Colon (tissue), 2 donors: ENCODE data around the gene DIS3L2.
"Not testable (repeated sequence)": the region's sequence is repeated elsewhere in the genome, so short reads cannot be mapped to it uniquely, and the experiment has no call there.

Experiments used
- FAIRE-seq: peaks from 2 replicates; lab custom pipeline; 2012; peaks lifted over from hg19 to GRCh38; lab: Jason Lieb, UNC
- donor health status: control.
- donor health status: control.

The DIS3L2 gene

DNA sequence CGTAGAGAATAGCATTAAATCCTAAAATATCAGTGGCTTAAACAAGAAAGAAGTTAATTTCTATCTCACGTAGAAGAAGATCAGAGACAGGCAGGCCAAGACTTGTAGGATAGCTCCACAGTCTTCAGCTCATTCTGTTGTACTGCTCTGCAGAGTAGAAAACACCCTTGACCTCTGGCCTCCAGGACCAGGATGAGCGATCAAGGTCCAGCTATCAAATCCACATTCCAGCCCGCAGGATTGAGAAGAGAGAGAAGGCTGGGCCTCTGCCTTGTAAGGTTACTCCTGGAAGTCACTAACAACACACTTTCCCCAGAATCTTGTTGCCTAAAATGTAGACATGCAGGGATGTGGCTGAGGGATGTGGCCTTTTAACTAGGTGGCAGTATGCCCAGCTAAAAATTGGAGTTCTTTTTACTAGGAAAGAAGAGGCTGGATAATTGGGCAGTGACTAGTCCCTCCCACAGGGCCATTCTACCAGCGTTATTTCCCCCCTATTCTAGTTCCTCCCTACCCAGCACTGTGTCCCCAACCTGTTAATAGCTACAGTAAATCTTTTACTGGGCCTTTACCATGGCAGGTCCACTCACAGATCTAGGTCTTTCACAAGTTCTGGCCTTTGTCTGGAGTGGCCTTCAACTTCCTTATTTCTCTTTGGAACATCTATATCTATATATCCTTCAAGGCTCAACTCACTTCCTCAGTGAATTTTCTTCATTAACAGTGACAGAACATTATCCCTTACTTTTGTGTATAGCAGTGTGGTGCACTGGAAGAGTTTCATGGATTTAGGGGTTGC, 165.0 kb downstream of the DIS3L2 start:
- FAIRE-seq = no peak

DNA sequence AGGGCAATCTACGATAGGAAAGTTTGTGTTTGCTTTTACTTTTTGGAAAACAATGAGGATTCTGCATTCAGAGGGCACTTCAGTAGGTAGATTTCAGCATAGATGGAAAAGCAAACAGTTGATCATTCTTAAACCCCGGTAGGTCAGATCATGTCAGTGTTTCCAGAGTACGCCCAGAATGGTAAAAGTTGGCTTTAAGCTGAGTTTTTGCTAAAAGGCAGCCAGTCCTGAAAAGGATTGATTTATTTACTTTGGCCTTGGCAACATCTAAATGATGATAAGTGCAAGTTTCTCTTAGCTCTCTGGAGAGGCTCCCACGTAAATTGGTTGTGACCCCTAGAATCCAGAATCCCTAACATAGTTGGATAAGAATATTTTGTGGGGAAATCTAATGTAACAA, 168.0 kb downstream of the DIS3L2 start:
- FAIRE-seq = no peak

DNA sequence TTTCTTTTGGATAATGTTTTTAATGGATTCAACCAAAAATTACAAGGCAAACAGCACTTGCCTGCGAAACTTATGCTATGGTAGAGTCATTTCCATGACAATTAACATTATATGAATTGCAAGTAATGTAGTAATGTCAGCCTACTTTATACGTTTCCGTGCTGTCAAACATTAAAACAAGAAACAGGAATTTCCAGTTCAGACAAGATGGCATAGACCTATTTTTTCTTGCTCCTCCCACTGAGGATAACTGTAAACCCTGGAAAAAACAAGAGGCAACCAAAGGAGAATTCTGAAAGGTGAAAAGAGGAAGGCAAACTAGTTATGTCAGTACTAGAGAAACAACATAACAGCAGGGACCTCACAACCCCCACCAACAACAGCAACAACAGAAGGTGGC, 170.7 kb downstream of the DIS3L2 start:
- FAIRE-seq = no peak

DNA sequence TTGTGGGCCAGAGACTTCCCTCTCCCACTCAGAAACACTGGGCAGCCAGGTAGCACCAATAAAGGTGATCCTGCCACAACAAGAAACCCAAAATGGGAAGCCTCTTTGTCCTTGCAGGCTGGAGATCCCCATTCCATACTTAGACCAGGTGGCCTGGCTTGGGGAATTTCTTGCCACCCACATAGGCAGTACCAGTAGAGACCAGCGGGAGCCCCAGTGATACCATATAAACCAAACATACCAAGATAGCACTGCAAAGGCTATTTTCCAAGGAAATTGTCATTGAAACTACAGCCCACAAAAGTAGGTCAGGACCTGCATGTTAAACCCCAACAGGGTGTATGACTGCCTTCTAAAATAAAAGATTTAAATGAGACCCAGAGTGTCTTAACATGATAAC, 171.6 kb downstream of the DIS3L2 start:
- no peak for FAIRE-seq

DNA sequence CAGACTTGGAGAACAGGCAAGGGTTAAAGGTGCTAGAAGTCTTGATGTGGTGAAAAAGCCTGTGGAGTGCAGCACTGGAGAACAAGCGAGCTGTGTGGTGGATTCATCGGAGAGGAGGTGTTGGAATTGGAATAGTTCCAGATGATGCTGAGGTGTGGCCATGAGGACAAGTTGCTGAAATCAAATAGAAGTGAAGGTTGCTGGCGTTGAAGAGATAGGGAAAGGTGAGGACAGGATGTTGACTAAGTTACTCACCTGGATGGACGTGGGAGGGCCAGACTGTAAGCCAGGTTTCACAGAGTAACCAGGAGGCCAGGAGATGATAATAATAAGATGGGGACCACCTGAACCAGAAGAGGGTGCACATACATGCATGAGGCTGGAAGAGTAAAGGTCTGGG, 173.4 kb downstream of the DIS3L2 start:
- FAIRE-seq = no peak

DNA sequence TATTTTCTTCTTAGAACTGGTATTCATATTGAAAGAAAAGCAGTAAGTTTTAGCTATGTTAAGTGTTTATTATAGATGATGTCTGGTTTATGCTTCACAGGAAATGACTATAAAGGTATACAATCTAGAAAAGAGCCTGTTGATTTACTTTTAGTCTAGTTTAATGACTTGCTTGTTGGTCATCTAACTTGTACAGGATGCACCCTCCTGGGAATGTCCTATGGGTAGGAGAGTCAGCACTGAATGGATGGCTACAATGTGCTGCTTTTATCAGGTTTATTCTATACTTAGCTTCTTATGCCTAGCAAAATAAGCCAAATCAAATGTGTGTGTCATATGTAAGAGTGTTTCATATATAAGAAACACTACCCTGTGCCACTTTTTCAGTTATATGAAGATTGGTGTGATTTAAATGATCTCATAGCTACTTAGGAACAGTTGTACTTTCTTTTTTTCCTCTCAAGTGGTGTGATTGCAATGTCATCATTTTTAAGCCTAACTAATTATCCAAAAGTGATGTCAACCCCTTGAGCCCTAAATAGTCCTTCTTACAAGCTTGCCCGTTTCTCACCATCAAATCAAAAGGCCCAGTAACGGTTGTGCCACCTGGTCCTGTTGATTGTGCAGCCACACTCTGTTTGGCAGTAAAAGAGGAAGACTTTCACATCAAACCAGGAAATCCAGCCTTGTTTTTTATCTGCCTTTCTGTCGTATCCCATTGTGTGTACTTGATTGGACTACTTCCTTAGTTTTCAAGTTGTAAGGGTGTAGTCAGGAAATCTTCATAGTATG, 176.0 kb downstream of the DIS3L2 start:
- FAIRE-seq = no peak

DNA sequence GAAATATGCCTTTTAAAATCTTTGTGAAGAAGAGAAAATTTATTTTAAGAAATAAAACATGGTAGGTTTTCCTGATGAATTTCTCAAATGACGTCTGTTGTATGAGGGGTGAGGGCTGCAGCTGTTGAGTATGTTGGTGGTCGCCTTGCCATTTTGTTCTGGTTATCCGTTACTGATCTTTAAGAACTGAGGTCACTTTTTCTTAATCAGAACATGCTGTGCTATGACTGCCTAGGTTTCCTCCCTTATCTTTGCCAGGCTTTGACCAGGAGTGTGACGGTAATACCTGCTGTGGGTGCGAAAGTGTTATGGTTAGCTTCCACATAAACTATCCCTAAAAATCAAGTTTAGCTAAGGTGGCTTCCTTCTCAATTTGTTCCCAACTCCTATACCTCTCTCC, 176.9 kb downstream of the DIS3L2 start:
- FAIRE-seq = no peak

DNA sequence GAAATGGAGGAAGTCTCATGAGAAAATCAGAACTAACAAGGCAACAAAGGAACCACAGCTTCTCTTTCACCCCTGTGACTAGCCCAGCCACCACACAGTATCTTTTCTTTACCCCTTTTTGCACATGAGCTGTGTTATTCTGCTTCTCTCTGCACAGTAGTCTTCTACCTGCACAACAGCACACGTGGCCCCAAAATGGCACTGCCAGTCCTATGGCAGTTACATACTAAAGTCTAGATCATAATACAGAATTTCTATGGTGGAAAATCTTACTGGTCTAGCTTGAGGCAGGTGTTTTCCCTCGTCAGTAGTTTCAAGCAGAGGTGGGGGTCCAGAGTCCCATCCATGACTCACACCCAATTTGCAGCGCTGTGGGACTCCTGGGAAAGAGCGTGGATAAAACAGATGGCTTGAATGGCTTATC, 177.7 kb downstream of the DIS3L2 start:
- FAIRE-seq = no peak

DNA sequence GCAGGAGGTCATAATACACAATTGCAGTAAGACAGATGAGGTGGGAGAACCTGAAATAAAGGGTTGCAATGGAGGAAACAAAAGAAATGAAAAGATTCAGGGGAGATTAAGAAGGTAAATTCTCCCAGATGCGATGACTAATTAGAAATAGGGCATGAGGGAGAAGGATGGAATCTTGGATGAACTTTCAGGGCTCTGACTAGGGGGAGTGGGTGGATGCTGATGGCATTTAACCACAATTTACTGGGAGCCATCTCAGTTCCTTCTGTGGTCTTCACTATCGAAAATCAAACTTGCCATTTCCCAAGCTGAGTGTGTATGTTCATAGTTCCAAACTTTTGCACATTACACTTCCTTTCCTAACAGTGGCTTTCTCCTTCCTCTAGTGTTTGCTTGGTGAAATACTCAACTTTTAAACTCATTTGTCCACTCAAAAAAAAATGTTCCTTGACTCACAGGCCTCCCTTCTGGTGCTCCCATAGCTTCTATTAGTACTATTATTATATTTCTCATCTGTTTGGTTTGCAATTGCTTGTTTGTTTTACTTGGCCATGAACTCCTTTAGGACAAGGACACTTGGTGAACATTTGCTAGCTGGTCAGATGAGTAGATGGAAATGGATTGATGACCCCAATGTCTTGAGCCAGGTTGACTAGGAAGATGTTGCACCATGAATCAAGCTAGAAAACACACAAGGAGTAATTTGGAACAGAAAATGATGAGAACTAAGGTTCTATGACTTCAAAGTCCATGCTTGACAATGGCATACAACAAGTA, 178.5 kb downstream of the DIS3L2 start:
- FAIRE-seq = no peak

DNA sequence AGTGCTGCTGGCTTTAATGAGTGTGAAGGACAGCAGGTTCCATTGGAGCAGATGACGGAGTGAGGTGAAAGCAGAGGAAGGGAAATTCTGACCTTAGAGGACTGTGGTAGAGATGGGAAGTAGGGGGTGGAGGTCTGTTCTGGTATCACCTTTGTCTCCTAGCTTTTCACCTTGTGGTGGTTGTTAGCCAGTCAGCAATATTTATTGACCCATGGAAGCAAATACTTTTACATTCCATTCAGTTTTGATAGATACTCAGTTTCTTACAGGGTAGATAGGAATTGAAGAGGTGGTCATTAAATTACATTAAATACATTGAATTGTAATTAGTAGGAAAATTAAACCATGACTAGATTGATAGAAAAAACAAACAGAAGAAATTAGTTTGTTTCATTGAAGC, 180.1 kb downstream of the DIS3L2 start:
- FAIRE-seq = no peak

DNA sequence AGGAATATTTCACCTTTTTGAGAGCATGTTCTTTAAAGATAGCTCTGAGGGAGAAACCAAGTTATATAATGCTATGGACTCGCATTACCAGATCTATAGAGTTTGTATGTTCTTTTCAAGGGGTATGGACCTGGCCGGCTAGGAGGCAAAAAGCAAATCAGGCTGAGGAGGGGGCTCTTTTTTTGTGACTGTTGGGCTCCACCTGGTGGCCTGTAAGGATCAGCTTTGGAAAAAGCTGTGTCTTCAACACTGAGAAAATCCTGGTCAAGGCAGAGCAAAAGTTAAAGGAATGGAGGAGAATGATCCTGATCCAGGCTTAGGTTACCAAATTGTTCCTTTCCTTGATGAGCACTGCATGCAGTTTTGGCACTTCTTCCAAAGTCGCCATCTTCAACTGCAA, 180.5 kb downstream of the DIS3L2 start:
- FAIRE-seq = no peak

DNA sequence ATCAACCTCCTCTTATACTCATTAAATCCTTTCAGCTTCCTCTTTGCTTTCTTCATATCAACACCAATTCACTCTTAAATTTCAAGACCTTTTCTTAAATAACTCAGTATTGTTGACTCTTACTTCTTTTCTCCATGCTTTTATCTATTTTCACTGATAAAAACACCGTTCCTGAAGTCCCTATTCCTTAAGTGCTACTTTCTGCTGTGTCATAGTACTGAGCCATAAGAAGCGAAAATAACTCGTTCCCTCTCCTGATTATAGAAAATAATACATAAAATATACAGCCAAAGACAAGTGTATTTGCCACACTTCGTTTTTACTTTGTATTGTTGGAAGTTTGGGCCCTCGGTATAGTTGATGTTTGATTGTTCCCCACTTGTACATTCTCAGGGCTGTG, 181.0 kb downstream of the DIS3L2 start:
- no peak for FAIRE-seq

DNA sequence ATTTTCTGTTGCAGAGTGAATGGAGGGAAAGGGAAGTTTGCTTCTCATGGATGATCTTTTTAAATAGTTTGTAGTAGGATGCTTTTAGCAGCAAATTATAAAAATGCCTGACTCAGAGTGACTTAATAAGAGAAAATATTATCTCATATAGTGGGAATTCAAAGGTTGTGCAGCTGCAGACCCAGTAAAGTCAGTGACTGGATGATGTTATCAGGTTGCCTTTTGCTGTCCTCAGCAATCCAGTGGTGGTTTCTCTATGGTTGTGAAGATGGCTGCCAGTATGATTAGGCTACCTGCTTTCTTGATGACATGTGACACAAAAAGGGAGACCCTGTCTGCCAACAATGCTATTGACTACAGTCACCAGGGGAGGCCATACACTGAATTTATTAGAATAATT, 184.8 kb downstream of the DIS3L2 start:
- no peak for FAIRE-seq

DNA sequence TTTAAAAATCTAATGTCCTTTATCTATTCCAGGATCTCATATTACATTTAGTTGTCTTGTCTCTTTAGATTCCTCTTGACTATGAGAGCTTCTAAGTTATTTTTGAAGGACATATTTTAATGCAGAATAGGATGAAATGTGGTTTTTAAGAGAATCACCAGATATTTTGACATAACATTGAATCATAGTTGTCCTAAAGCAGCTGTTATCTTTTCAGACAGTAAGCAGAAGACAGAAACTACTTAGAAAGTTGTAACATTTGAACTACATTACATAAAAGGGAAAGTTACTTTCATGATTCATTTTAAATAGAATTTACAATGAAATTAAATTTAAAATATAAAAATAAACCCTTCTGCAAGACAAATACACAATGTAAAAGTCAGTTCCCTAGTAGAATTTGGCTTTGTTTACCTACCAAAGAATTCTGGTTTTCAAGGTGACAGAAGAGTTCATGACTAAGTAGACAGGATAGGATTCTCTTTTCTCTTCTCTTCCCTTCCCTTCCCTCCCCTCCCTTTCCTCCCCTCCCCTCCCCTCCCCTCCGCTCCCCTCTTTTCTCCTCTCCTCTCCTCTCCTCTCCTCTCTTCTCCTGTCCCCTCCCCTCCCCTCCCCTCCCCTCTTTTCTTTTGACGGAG, 186.0 kb downstream of the DIS3L2 start:
- no peak for FAIRE-seq

DNA sequence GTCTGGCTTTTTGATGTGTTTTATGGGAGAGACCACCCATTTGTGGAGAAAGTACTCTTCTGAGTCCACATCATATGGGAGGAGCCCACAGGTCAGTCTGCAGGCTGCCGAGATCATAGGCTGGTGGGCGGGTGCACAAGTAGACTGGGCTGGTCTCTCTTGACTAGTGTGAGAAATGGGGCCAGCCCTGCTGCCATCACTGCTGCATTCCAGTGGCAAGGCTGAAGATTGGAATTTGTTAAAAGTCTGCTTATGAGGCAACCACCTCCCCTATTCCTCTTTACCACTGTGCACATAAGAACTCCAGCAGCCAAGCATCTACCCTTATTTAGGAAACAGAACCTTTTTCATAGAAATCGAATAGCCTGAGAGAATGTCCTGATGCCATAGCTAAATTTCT, 200.7 kb downstream of the DIS3L2 start:
- FAIRE-seq = no peak

DNA sequence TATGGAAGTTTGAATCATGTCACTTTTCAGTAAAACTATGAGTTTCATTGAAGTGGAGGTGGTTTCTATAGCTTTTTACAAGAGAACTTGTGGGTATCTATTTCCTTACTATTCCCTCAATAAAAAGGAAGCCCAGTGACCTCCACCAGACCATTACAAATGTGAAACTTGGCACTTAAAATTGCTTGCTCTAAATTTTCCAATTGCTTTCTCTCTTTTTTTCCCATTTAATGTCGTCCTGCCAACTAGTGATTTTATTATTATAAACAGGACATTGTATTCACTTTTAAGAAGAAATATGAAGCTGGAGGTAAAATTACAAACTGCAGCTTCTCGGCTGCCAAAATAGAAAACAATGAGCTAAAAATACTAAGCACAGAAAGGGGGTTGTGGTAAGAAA, 208.9 kb downstream of the DIS3L2 start:
- no peak for FAIRE-seq

DNA sequence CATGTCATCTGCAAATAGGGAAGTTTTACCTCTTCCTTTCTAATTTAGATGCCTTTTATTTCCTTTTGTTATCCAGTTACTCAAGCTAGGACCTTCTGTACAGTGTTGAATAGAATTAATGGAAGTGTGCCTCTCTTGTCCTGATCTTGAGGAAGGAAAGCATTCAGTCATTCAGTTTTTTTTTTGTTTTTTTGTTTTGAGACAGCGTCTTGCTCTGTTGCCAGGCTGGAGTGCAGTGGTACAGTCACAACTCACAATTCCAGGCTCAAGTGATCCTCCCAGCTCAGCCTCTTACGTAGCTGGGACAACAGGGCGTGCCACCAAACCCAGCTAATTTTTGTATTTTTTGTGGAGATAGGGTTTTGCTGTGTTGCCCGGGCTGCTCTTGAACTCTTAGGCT, 213.1 kb downstream of the DIS3L2 start:
- no peak for FAIRE-seq

DNA sequence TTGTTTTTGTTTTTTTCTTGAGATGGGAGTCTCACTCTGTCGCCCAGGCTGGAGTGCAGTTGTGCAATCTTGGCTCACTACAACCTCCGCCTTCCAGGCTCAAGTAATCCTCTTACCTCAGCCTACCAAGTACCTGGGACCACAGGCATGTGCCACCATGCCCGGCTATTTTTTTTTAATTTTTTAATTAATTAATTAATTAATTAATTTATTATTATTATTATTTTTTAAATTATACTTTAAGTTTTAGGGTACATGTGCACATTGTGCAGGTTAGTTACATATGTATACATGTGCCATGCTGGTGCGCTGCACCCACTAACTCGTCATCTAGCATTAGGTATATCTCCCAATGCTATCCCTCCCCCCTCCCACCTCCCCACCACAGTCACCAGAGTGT, 215.1 kb downstream of the DIS3L2 start:
- FAIRE-seq = not testable (repeated sequence)

DNA sequence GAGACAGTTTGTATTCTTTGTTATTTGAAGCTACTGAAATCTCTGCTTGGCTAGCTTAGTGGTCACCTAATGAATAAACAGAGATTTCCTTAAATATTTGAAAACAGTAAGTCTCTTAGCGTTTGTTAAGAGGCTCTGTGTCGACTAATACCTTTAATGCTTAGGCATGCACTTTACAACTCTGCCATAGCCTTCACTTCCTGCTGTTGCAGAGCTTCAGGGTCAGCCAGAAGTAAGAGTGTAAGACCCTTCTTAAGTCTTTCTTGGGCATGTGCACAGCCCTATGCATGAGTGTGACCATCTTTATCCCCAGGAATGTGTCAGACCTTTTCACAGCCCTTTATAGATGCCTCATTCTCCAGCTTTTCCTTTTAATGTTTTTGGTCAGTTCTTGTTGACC, 221.8 kb downstream of the DIS3L2 start:
- FAIRE-seq = no peak

DNA sequence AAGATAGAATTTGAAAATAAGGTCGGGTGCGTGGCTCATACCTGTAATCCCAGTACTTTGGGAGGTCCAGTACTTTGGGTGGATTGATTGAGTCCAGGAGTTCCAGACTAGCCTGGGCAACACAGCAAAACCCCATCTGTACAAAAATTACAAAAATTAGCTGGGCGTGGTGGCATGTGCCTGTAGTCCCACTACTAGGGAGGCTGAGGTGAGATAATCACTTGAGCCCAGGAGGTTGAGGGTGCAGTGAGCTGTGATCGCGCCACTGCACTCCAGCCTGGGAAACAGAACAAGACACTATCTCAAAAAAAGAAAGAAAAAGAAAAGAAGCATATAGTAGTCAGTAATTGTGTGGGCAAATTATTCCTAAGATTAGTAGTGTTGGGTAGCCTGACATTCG, 222.8 kb downstream of the DIS3L2 start:
- no peak for FAIRE-seq

DNA sequence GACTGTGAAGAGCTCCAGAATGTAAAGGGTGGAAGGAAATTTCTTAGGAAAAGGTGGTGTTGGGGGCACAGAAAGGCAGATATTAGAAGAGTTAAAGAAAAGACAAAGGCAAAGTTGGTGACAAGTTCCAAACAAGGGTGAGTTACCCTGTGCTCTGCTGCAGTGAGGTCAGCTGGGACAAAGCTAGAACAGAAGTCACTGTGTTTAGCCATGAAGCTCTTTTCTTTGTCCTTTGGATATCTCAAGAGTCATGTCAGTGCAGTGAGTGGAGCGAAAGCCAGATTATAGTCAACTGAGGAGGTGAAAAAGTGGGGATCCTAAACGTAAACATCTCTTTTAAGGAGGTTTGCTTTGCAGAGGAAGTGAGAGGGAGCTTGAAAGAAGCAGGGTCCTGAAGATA, 229.3 kb downstream of the DIS3L2 start:
- no peak for FAIRE-seq

DNA sequence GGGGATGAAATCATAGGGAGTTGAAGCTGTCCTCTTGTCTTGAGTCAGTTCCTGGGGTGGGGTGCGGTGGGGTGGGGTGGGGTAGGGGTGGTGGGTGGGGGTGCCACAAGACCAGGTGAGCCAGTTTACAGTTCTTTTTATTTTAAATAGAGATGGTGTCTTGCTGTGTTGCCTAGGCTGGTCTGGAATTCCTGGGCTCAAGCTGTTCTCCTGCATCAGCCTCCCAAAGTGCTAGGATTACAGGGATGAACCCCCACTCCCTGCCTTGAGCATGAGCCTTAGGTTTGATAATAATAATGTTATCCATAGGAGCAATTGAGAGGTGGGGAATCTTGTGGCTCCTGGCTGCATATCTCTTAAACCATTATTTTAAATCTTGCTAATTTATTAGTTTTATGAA, 234.0 kb downstream of the DIS3L2 start:
- FAIRE-seq = no peak
